H1 (cell line): Measurements from ENCODE around the gene SUOX. TPM values are rescaled to one million over a fixed set of nuclear protein-coding genes. Genes with fewer than 3 reads are reported as not detected.

ENCODE experiments used
- CTCF ChIA-PET: fragments of 300-600 bp; sonication (Branson Sonifier 250); formaldehyde crosslinking; loops from one replicate; lab custom pipeline; 2021; ENCODE audit not compliant: partially characterized antibody; lab: Charles Lee
- POLR2A ChIA-PET: fragments of 300-600 bp; sonication (Branson Sonifier 250); formaldehyde crosslinking; loops from one replicate; lab custom pipeline; 2021; ENCODE audit warnings: inconsistent platforms; ENCODE audit not compliant: partially characterized antibody; lab: Charles Lee
- DNase-seq, 2 experiments: peaks; one replicate each; pipeline versions ENCODE4 v3.0.0 to v3.0.0-alpha.2; 2010 to 2022; ENCODE audit warnings: low spot score in 2 of 2, low read depth in 1 of 2, mixed read lengths in 1 of 2
- FAIRE-seq: peaks from 2 replicates; lab custom pipeline; 2011; peaks lifted over from hg19 to GRCh38; lab: Jason Lieb, UNC
- H2AFZ ChIP-seq: 2 replicates; pipeline ENCODE4 v1.8.1; 2012; ENCODE audit warnings: low read length, inconsistent platforms
- H2AK5ac ChIP-seq: 2 replicates; pipeline ENCODE4 v1.6.1; 2013; ENCODE audit warnings: low read depth, low read length
- H2BK120ac ChIP-seq: replicated peaks from 2 replicates; pipeline ENCODE3; 2013; ENCODE audit warnings: low read depth, low read length, inconsistent platforms
- H2BK12ac ChIP-seq: 2 replicates; pipeline ENCODE4 v1.6.1; 2013; ENCODE audit warnings: low read depth, low read length
- H2BK15ac ChIP-seq: 2 replicates; pipeline ENCODE4 v1.6.1; 2013; ENCODE audit warnings: low read length
- H2BK20ac ChIP-seq: 2 replicates; pipeline ENCODE4 v1.6.1; 2013; ENCODE audit warnings: low read length
- H2BK5ac ChIP-seq: 2 replicates; pipeline ENCODE4 v1.6.1; 2013; ENCODE audit warnings: low read depth, low read length
- H3K14ac ChIP-seq: 2 replicates; pipeline ENCODE4 v1.6.1; 2013; ENCODE audit warnings: inconsistent platforms; ENCODE audit not compliant: insufficient read length
- H3K18ac ChIP-seq: 2 replicates; pipeline ENCODE4 v1.6.1; 2013; ENCODE audit warnings: low read length; ENCODE audit errors: extremely low read depth
- H3K23ac ChIP-seq: 2 replicates; pipeline ENCODE4 v1.6.1; 2013; ENCODE audit warnings: inconsistent platforms; ENCODE audit not compliant: insufficient read length
- H3K23me2 ChIP-seq: 2 replicates; pipeline ENCODE4 v1.6.1; 2013; ENCODE audit warnings: low read depth, low read length
- H3K27ac ChIP-seq: 2 replicates; pipeline ENCODE4 v1.6.1; 2011; ENCODE audit warnings: low read depth, low read length, inconsistent platforms
- H3K27me3 ChIP-seq, 4 experiments: replicated peaks in 1 of 4; 1 replicate in 1 of 4; 2 replicates in 3 of 4; pipeline versions ENCODE4 v1.6.1 to v1.8.1; 2011 to 2013; ENCODE audit warnings: low read length in 3 of 4, mild to moderate bottlenecking in 3 of 4, inconsistent platforms in 2 of 4, mixed read lengths in 2 of 4, moderate library complexity in 1 of 4; ENCODE audit not compliant: control insufficient read depth in 3 of 4, insufficient read depth in 3 of 4; ENCODE audit errors: extremely low read depth in 1 of 4
- H3K36me3 ChIP-seq, 4 experiments: 2 replicates each; pipeline versions ENCODE4 v1.6.1 to v1.8.1; 2011 to 2013; ENCODE audit warnings: mild to moderate bottlenecking in 4 of 4, low read length in 3 of 4, moderate library complexity in 2 of 4, control low read depth in 1 of 4, inconsistent platforms in 1 of 4; ENCODE audit not compliant: insufficient read depth in 4 of 4, control insufficient read depth in 2 of 4
- H3K4ac ChIP-seq: replicated peaks from 2 replicates; pipeline ENCODE3; 2013; ENCODE audit warnings: low read length, low read depth, mixed read lengths, inconsistent platforms; ENCODE audit not compliant: insufficient read length
- H3K4me1 ChIP-seq, 4 experiments: replicated peaks in 1 of 4; 1 replicate in 1 of 4; 2 replicates in 3 of 4; pipeline versions ENCODE4 v1.6.1 to v1.8.1; 2011 to 2013; ENCODE audit warnings: low read length in 3 of 4, inconsistent platforms in 2 of 4, mixed read lengths in 1 of 4; ENCODE audit not compliant: insufficient read depth in 4 of 4, control insufficient read depth in 3 of 4
- H3K4me2 ChIP-seq, 2 experiments: 2 replicates each; pipeline versions ENCODE4 v1.6.1 to v1.8.1; 2011 to 2013; ENCODE audit warnings: low read depth in 2 of 2, low read length in 2 of 2, control low read depth in 1 of 2, inconsistent platforms in 1 of 2, mild to moderate bottlenecking in 1 of 2; ENCODE audit not compliant: insufficient read depth in 1 of 2
- H3K4me3 ChIP-seq, 4 experiments: fragments of 200-600, 300-600 bp in 1 of 4; sonication (generic), shearing (Covaris generic), sonication (Bioruptor Twin) in 1 of 4; 2 replicates each; pipeline versions ENCODE4 v1.5.1 to v1.8.1; 2011 to 2016; ENCODE audit warnings: low read length in 4 of 4, low read depth in 3 of 4, control low read depth in 2 of 4, inconsistent platforms in 2 of 4, mild to moderate bottlenecking in 2 of 4, mixed read lengths in 1 of 4, moderate library complexity in 1 of 4; ENCODE audit not compliant: insufficient read depth in 2 of 4; ENCODE audit errors: extremely low read depth in 1 of 4
- H3K56ac ChIP-seq: replicated peaks from 2 replicates; pipeline ENCODE3; 2013; ENCODE audit warnings: low read depth, mild to moderate bottlenecking, mixed read lengths, low read length, inconsistent platforms; ENCODE audit not compliant: insufficient read length
- H3K79me1 ChIP-seq: 2 replicates; pipeline ENCODE4 v1.6.1; 2013; ENCODE audit warnings: low read depth, low read length, control low read depth
- H3K79me2 ChIP-seq, 2 experiments: 2 replicates each; pipeline versions ENCODE4 v1.6.1 to v1.8.1; 2012 to 2013; ENCODE audit warnings: low read length in 2 of 2, mild to moderate bottlenecking in 2 of 2, inconsistent platforms in 1 of 2; ENCODE audit not compliant: insufficient read depth in 2 of 2, control insufficient read depth in 1 of 2
- H3K9ac ChIP-seq, 4 experiments: replicated peaks in 1 of 4; 1 replicate in 1 of 4; 2 replicates in 3 of 4; pipeline versions ENCODE4 v1.6.1 to v1.8.1; 2011 to 2013; ENCODE audit warnings: low read depth in 3 of 4, low read length in 3 of 4, control low read depth in 2 of 4, mild to moderate bottlenecking in 2 of 4, moderate library complexity in 2 of 4, inconsistent platforms in 1 of 4; ENCODE audit errors: extremely low read depth in 1 of 4
- H3K9me3 ChIP-seq, 2 experiments: 2 replicates each; pipeline versions ENCODE4 v1.6.1 to v1.8.1; 2012 to 2013; ENCODE audit warnings: mild to moderate bottlenecking in 2 of 2, moderate library complexity in 2 of 2, control low read depth in 1 of 2, inconsistent platforms in 1 of 2, low read depth in 1 of 2, low read length in 1 of 2, mixed read lengths in 1 of 2; ENCODE audit not compliant: insufficient read depth in 2 of 2
- H4K20me1 ChIP-seq, 2 experiments: replicated peaks in 1 of 2; 2 replicates each; pipeline versions ENCODE3 to v1.8.1; 2011 to 2013; ENCODE audit warnings: inconsistent platforms in 2 of 2, low read length in 2 of 2, mild to moderate bottlenecking in 1 of 2; ENCODE audit not compliant: insufficient read depth in 2 of 2, control insufficient read depth in 1 of 2
- H4K5ac ChIP-seq: 2 replicates; pipeline ENCODE4 v1.6.1; 2013; ENCODE audit warnings: low read length, low read depth, mixed read lengths, inconsistent platforms; ENCODE audit not compliant: insufficient read length
- H4K8ac ChIP-seq: 2 replicates; pipeline ENCODE4 v1.8.0; 2013; ENCODE audit warnings: mild to moderate bottlenecking, moderate library complexity, low read length, inconsistent platforms; ENCODE audit not compliant: insufficient read depth; ENCODE audit errors: extremely low read depth
- H4K91ac ChIP-seq: replicated peaks from 2 replicates; pipeline ENCODE3; 2013; ENCODE audit warnings: low read length, mixed read lengths, inconsistent platforms; ENCODE audit not compliant: insufficient read length
- CHD2 ChIP-seq: IDR thresholded peaks from 2 replicates; pipeline ENCODE4 v1.6.1; 2012; ENCODE audit warnings: low read length, improper control_type of control experiment
- CTBP2 ChIP-seq: IDR thresholded peaks from 2 replicates; pipeline ENCODE4 v1.7.0; 2011; ENCODE audit warnings: borderline replicate concordance, mild to moderate bottlenecking, moderate library complexity, mixed read lengths, low read length; ENCODE audit not compliant: insufficient read depth, insufficient read length
- GTF2F1 ChIP-seq: IDR thresholded peaks from 2 replicates; pipeline ENCODE4 v1.6.1; 2012; ENCODE audit warnings: low read depth, low read length, improper control_type of control experiment, borderline replicate concordance
- HDAC6 ChIP-seq: IDR thresholded peaks from one replicate; pipeline ENCODE4 v1.7.1; 2012; ENCODE audit warnings: low read depth, mild to moderate bottlenecking, inconsistent platforms, low read length, moderate library complexity
- RBBP5 ChIP-seq: IDR thresholded peaks from 2 replicates; pipeline ENCODE4 v1.7.1; 2012; ENCODE audit warnings: low read depth, mild to moderate bottlenecking, inconsistent platforms, low read length, moderate library complexity, borderline replicate concordance
- SP1 ChIP-seq: IDR thresholded peaks from 2 replicates; pipeline ENCODE4 v1.6.1; 2011; ENCODE audit warnings: low read depth, low read length
- WGBS, 2 experiments: shearing (Covaris generic) in 1 of 2; methylation state at CpG; one replicate each; pipeline versions ENCODE4 v1.1.6 to v1.1.7; 2013 to 2015; ENCODE audit warnings: low lambda C conversion rate in 2 of 2, mixed read lengths in 2 of 2, inconsistent platforms in 1 of 2, low coverage in 1 of 2, missing lambda C conversion rate in 1 of 2; ENCODE audit not compliant: insufficient replicate concordance in 2 of 2, insufficient coverage in 1 of 2, insufficient read length in 1 of 2; ENCODE audit errors: extremely low coverage in 1 of 2, missing lambda C conversion rate in 1 of 2; 5-methylcytosine and 5-hydroxymethylcytosine counted together
- polyA plus RNA-seq, 7 experiments: library from polyadenylated mRNA; depleted of rRNA in 3 of 7; stranded (reverse) in 5 of 7; unstranded in 2 of 7; fragments of >200 nt in 5 of 7; fragments of 200-250 nt in 2 of 7; gene quantifications; 1 replicate in 5 of 7; 2 replicates in 1 of 7; 4 replicates in 1 of 7; pipeline versions ENCODE4 v1.2.1 to v1.2.3, GENCODE V29; 2011 to 2013; ENCODE audit warnings: missing spikeins in 2 of 7, mixed read lengths in 2 of 7
- total RNA-seq: library from RNA; stranded (reverse); fragmentation: NEBNext Ultra II Directional; extraction: Animal tissue kit (Norgen Biotek cat#: 25700); gene quantifications from 2 replicates; pipeline ENCODE4 v1.2.1, GENCODE V29; 2021

SUOX gene
- total and polyA plus RNA-seq, 2 of the 8 experiments (the other 6 are each of a cell fraction or from before 2014, with no cell fraction given): 22.5 to 31.3 TPM

DNA sequence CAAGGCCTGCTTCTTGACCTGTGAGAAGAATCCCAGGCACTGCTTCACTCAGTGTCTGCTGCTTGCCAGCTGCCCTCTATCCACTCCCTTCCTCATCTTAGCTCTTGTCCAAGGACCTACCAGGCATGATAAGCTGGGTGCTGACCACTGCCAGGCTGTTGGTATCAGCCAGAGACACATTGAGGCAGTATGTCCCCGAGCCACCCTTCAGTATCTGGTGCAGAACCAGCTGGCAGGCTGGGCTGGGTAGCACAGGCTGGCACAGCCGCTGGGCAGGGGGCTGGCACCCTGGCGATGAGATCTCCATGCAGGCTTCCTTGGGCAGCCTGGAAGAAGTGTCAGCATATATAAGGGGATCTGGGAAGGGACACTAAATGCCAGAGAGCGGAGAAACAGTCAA, 41.7 kb upstream of the SUOX start:
- Histone ChIP-seq H3K4ac (no peak overlapping the region), H2BK5ac (no peak overlapping the region), H3K4me1 (no peaks in the 10 kb centered on the region), H3K9me3 (no peaks in the 10 kb centered on the region), H4K20me1 (peaks cover 0 to 1% of the 10 kb centered on the region in 2 experiments), H3K79me2 (no peaks in the 10 kb centered on the region), H4K8ac (no peak overlapping the region), H2BK120ac (no peak overlapping the region), H2AK5ac (no peak overlapping the region), H3K23me2 (no peaks in the 10 kb centered on the region), H3K79me1 (no peaks in the 10 kb centered on the region), H3K4me3 (no peak overlapping the region), H2BK20ac (no peak overlapping the region), H4K91ac (no peak overlapping the region), H3K18ac (no peak overlapping the region), H2AFZ (no peak overlapping the region), H3K4me2 (no peak overlapping the region), H3K23ac (no peak overlapping the region), H3K56ac (no peak overlapping the region), H3K9ac (no peak overlapping the region), H3K27ac (no peak overlapping the region), H4K5ac (no peak overlapping the region), H2BK12ac (no peak overlapping the region), H3K36me3 (peaks cover 13 to 63% (median 39%) of the 10 kb centered on the region in 4 experiments; a peak in 7 of 8 replicates), H3K14ac (no peak overlapping the region), H3K27me3 (no peaks in the 10 kb centered on the region), H2BK15ac (no peak overlapping the region)
- CTCF ChIA-PET: interaction anchor here (0.7 to 2.1 kb wide), 9 partner anchors 15 to 216 kb away, joined by 3 to 7 read pairs (median 4); partner anchors contain the start of gene SUOX
- POLR2A ChIA-PET: interaction anchor here (0.6 to 2.5 kb wide), 6 partner anchors 9 to 188 kb away, joined by 3 to 7 read pairs (median 4); partner anchors contain the start of genes ORMDL2 and SARNP
- no peak for FAIRE-seq
- no peak for DNase-seq
- WGBS, 2 experiments: 85% methylated on average over 4 of the region's 4 CpGs; no CpG with 5 or more reads in 1 of the 2 experiments
- TF ChIP-seq HDAC6 (no peak), CHD2 (no peak), RBBP5 (no peak), GTF2F1 (no peak), SP1 (no peak), CTBP2 (no peak)
